Liver (tissue), 9 donors: ENCODE measurements around the gene IFT122. TPM values are rescaled to one million over a fixed set of nuclear protein-coding genes. Genes with fewer than 3 reads are reported as not detected.

ENCODE experiments used
- DNase-seq: peaks from one replicate; pipeline ENCODE4 v3.0.0-alpha.2; 2017; ENCODE audit warnings: low spot score
- H3K27ac ChIP-seq, 2 donors: one replicate each; pipeline ENCODE4 v1.7.0; 2013; ENCODE audit warnings: inconsistent platforms in 2 of 2, low read length in 2 of 2, control low read depth in 1 of 2, low read depth in 1 of 2, mild to moderate bottlenecking in 1 of 2
- H3K27me3 ChIP-seq, 4 donors: one replicate each; pipeline versions ENCODE4 v1.6.1 to v1.7.0; 2013; ENCODE audit warnings: low read length in 3 of 4, inconsistent platforms in 1 of 4, mild to moderate bottlenecking in 1 of 4, moderate library complexity in 1 of 4; ENCODE audit not compliant: control insufficient read depth in 4 of 4, insufficient read depth in 4 of 4
- H3K36me3 ChIP-seq, 4 donors: one replicate each; pipeline versions ENCODE4 v1.6.1 to v1.7.0; 2013; ENCODE audit warnings: low read length in 3 of 4, mild to moderate bottlenecking in 3 of 4, low read depth in 1 of 4, moderate library complexity in 1 of 4; ENCODE audit not compliant: control insufficient read depth in 4 of 4, insufficient read depth in 3 of 4
- H3K4me1 ChIP-seq, 4 donors: one replicate each; pipeline versions ENCODE4 v1.6.1 to v1.7.0; 2013; ENCODE audit warnings: low read length in 3 of 4, mild to moderate bottlenecking in 3 of 4, moderate library complexity in 1 of 4; ENCODE audit not compliant: control insufficient read depth in 4 of 4, insufficient read depth in 4 of 4
- H3K4me3 ChIP-seq, 3 donors: one replicate each; pipeline versions ENCODE4 v1.6.1 to v1.7.0; 2013; ENCODE audit warnings: low read length in 3 of 3, control low read depth in 1 of 3, low read depth in 1 of 3, mild to moderate bottlenecking in 1 of 3
- H3K9ac ChIP-seq, 2 donors: one replicate each; pipeline ENCODE4 v1.7.0; 2013; ENCODE audit warnings: low read length in 2 of 2, mild to moderate bottlenecking in 2 of 2, moderate library complexity in 2 of 2, control low read depth in 1 of 2, low read depth in 1 of 2
- H3K9me3 ChIP-seq, 4 donors: one replicate each; pipeline versions ENCODE4 v1.6.1 to v1.7.0; 2013; ENCODE audit warnings: low read length in 3 of 4; ENCODE audit not compliant: control insufficient read depth in 4 of 4
- CTCF ChIP-seq: fragments of 150-350 bp; IDR thresholded peaks from 2 replicates; pipeline ENCODE4 v1.5.1; 2017; ENCODE audit warnings: improper control_type of control experiment, low read depth, low read length; ENCODE audit not compliant: missing input control
- FOXA1 ChIP-seq: IDR thresholded peaks from 2 replicates; pipeline ENCODE4 v1.6.1; 2016; ENCODE audit warnings: antibody characterized with exemption
- GABPA ChIP-seq, 2 donors: IDR thresholded peaks in 1 of 2; conservative IDR thresholded peaks in 1 of 2; 2 replicates each; pipeline ENCODE4 v1.6.1; 2016; ENCODE audit warnings: antibody characterized with exemption in 2 of 2, mild to moderate bottlenecking in 1 of 2, moderate library complexity in 1 of 2
- HNF4A ChIP-seq, 2 donors: conservative IDR thresholded peaks; 2 replicates each; pipeline ENCODE4 v1.6.1; 2016; ENCODE audit warnings: antibody characterized with exemption in 2 of 2, mild to moderate bottlenecking in 2 of 2
- HNF4G ChIP-seq: IDR thresholded peaks from 2 replicates; pipeline ENCODE4 v1.6.1; 2016; ENCODE audit warnings: antibody characterized with exemption
- JUND ChIP-seq, 2 donors: IDR thresholded peaks; 2 replicates each; pipeline ENCODE4 v1.6.1; 2016; ENCODE audit warnings: antibody characterized with exemption in 2 of 2
- MAX ChIP-seq: IDR thresholded peaks from 2 replicates; pipeline ENCODE4 v1.6.1; 2016; ENCODE audit warnings: antibody characterized with exemption
- REST ChIP-seq: IDR thresholded peaks from 2 replicates; pipeline ENCODE4 v1.6.1; 2016; ENCODE audit warnings: antibody characterized with exemption, mild to moderate bottlenecking
- RXRA ChIP-seq, 2 donors: IDR thresholded peaks; 2 replicates each; pipeline ENCODE4 v1.6.1; 2017 to 2018; ENCODE audit warnings: antibody characterized with exemption in 2 of 2, mild to moderate bottlenecking in 1 of 2
- SP1 ChIP-seq: IDR thresholded peaks from 2 replicates; pipeline ENCODE4 v1.6.1; 2018; ENCODE audit warnings: antibody characterized with exemption, mild to moderate bottlenecking
- ZBTB33 ChIP-seq: IDR thresholded peaks from 2 replicates; pipeline ENCODE4 v1.6.1; 2016; ENCODE audit warnings: antibody characterized with exemption
- WGBS: extraction: QIAGEN DNeasy Blood & Tissue Kit; methylation state at CpG from one replicate; pipeline ENCODE4 v1.1.7; 2013; 5-methylcytosine and 5-hydroxymethylcytosine counted together
- polyA plus RNA-seq, 2 donors: library from polyadenylated mRNA; stranded (reverse) in 1 of 2; unstranded in 1 of 2; fragments of 200-250 nt in 1 of 2; fragments of >200 nt in 1 of 2; fragmentation: Nextera tagmentation in 1 of 2; extraction: Ambion mirVana in 1 of 2; gene quantifications; one replicate each; pipeline versions ENCODE4 v1.2.1 to v1.2.3, GENCODE V29; 2013 to 2015
- total RNA-seq, 2 donors: library from RNA; depleted of rRNA; stranded (reverse); fragments of >200 nt; gene quantifications; one replicate each; pipeline ENCODE4 v1.2.3, GENCODE V29; 2014
- donor health status: healthy.
- donor health status: healthy.
- donor health status: healthy.
- donor health status: healthy.
- donor health status: healthy.

The IFT122 gene
- total and polyA plus RNA-seq, 4 donors: 3.3 to 25.8 (median 10.6) TPM

GRCh38 chr3:129449279-129450115 lies 9.5 kb downstream of the IFT122 start:
- Histone ChIP-seq H3K36me3 (peaks cover 0 to 12% (median 5%) of the 10 kb centered on the region in 4 donors), H3K27me3 (no peaks in the 10 kb centered on the region), H3K4me3 (no peak overlapping the region), H3K4me1 (no peaks in the 10 kb centered on the region), H3K9ac (no peak overlapping the region), H3K27ac (no peak overlapping the region), H3K9me3 (no peaks in the 10 kb centered on the region)
- no peak for DNase-seq
- TF ChIP-seq FOXA1 (no peak), MAX (no peak)
- 76% methylated on average over 5 of the region's 5 CpGs for WGBS

- Histone ChIP-seq H3K27ac (no peak overlapping the region), H3K4me1 (no peaks in the 10 kb centered on the region), H3K27me3 (no peaks in the 10 kb centered on the region), H3K9ac (no peak overlapping the region), H3K4me3 (no peak overlapping the region), H3K9me3 (no peaks in the 10 kb centered on the region), H3K36me3 (peaks cover 0 to 14% (median 7%) of the 10 kb centered on the region in 4 donors)
- no peak for DNase-seq
- TF ChIP-seq HNF4G (no peak), FOXA1 (no peak), HNF4A (conservative IDR thresholded peaks at IDR 0.05) (no peak), ZBTB33 (no peak), GABPA (IDR thresholded peaks at IDR 0.05 in 1 of 2, conservative IDR thresholded peaks at IDR 0.05 in 1 of 2) (no peak), JUND (IDR thresholded peaks at IDR 0.05) (no peak), REST (no peak), CTCF (no peak), RXRA (IDR thresholded peaks at IDR 0.05) (no peak), SP1 (no peak), MAX (no peak)
- WGBS: 75% methylated on average over 1 of the region's 1 CpG
These were observed 13.7 kb downstream of the IFT122 start for GRCh38 chr3:129453732-129454131.
